Smooth muscle cell (in vitro differentiated cells): ENCODE measurements around the gene C14orf180. TPM values are rescaled to one million over a fixed set of nuclear protein-coding genes. Genes with fewer than 3 reads are reported as not detected.

Experiments used
- DNase-seq: peaks from one replicate; lab custom pipeline; 2025; ENCODE audit not compliant: unreplicated experiment; lab: John Stamatoyannopoulos, UW
- H2AFZ ChIP-seq: fragments of 200-600 bp; sonication (generic); 2 replicates; pipeline ENCODE4 v1.6.0; 2016; ENCODE audit warnings: antibody characterized with exemption, low read depth, mild to moderate bottlenecking
- H3F3A ChIP-seq: fragments of 200-600 bp; sonication (generic); 2 replicates; pipeline ENCODE4 v1.6.0; 2017; ENCODE audit warnings: antibody characterized with exemption, low read depth
- H3K27ac ChIP-seq: fragments of 200-600 bp; sonication (generic); 2 replicates; pipeline ENCODE4 v1.5.1; 2016; ENCODE audit warnings: low read depth, mild to moderate bottlenecking
- H3K27me3 ChIP-seq: fragments of 200-600 bp; sonication (generic); 2 replicates; pipeline ENCODE4 v1.6.1; 2016; ENCODE audit warnings: low read depth, mild to moderate bottlenecking
- H3K36me3 ChIP-seq: fragments of 200-600 bp; sonication (generic); 2 replicates; pipeline ENCODE4 v1.5.1; 2016; ENCODE audit warnings: low read depth
- H3K4me1 ChIP-seq: fragments of 200-600 bp; sonication (generic); 2 replicates; pipeline ENCODE4 v1.5.1; 2016; ENCODE audit warnings: low read depth
- H3K4me2 ChIP-seq: fragments of 200-600 bp; sonication (generic); 2 replicates; pipeline ENCODE4 v1.6.0; 2016; ENCODE audit warnings: mild to moderate bottlenecking
- H3K4me3 ChIP-seq: fragments of 200-600 bp; sonication (generic); 2 replicates; pipeline ENCODE4 v1.5.1; 2016; ENCODE audit warnings: mild to moderate bottlenecking
- H3K79me2 ChIP-seq: fragments of 200-600 bp; sonication (generic); 2 replicates; pipeline ENCODE4 v1.6.0; 2016; ENCODE audit warnings: low read depth, mild to moderate bottlenecking
- H3K9ac ChIP-seq: fragments of 200-600 bp; sonication (generic); 2 replicates; pipeline ENCODE4 v1.6.0; 2016; ENCODE audit warnings: low read depth
- H3K9me3 ChIP-seq: fragments of 200-600 bp; sonication (generic); replicated peaks from 2 replicates; pipeline ENCODE4 v1.5.1; 2016; ENCODE audit warnings: low read depth
- H4K20me1 ChIP-seq: fragments of 200-600 bp; sonication (generic); 2 replicates; pipeline ENCODE4 v1.6.0; 2016; ENCODE audit warnings: low read depth
- WGBS: methylation state at CpG from one replicate; pipeline ENCODE4 v1.1.7; 2016; ENCODE audit warnings: low lambda C conversion rate; 5-methylcytosine and 5-hydroxymethylcytosine counted together
- polyA plus RNA-seq: library from polyadenylated mRNA; unstranded; fragments of >200 nt; fragmentation: Nextera tagmentation; extraction: Ambion mirVana; gene quantifications from 2 replicates; pipeline ENCODE4 v1.2.1, GENCODE V29; 2016
- total RNA-seq: library from RNA; depleted of rRNA; stranded (reverse); fragments of >200 nt; gene quantifications from 2 replicates; pipeline ENCODE4 v1.2.3, GENCODE V29; 2014
- TF ChIP-seq, protein P1 (sequence below): fragments of 200-600 bp; sonication (generic); IDR thresholded peaks from 2 replicates; pipeline ENCODE4 v1.5.1; 2017; ENCODE audit warnings: borderline replicate concordance, mild to moderate bottlenecking, antibody characterized with exemption; ENCODE audit not compliant: insufficient read depth, poor library complexity, severe bottlenecking

Gene C14orf180
- total and polyA plus RNA-seq, 2 experiments from 2014 or later: 0.63 to 1.2 TPM

GRCh38 chr14:104580961-104581360 is 1.4 kb downstream of the C14orf180 start:
- no peak overlapping the region for H3K27ac ChIP-seq
- WGBS: 47% methylated on average over 9 of the region's 9 CpGs
- no peaks in the 10 kb centered on the region for H3K79me2 ChIP-seq
- no peak overlapping the region for H2AFZ ChIP-seq
- TF ChIP-seq, protein P1, sequence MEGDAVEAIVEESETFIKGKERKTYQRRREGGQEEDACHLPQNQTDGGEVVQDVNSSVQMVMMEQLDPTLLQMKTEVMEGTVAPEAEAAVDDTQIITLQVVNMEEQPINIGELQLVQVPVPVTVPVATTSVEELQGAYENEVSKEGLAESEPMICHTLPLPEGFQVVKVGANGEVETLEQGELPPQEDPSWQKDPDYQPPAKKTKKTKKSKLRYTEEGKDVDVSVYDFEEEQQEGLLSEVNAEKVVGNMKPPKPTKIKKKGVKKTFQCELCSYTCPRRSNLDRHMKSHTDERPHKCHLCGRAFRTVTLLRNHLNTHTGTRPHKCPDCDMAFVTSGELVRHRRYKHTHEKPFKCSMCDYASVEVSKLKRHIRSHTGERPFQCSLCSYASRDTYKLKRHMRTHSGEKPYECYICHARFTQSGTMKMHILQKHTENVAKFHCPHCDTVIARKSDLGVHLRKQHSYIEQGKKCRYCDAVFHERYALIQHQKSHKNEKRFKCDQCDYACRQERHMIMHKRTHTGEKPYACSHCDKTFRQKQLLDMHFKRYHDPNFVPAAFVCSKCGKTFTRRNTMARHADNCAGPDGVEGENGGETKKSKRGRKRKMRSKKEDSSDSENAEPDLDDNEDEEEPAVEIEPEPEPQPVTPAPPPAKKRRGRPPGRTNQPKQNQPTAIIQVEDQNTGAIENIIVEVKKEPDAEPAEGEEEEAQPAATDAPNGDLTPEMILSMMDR: no peak
- no peak overlapping the region for H3K4me2 ChIP-seq
- no peak overlapping the region for H3K4me3 ChIP-seq
- no peaks in the 10 kb centered on the region for H4K20me1 ChIP-seq
- H3K9ac ChIP-seq: no peak overlapping the region
- H3K36me3 ChIP-seq: no peaks in the 10 kb centered on the region
- no peaks in the 10 kb centered on the region for H3F3A ChIP-seq
- no peaks in the 10 kb centered on the region for H3K27me3 ChIP-seq
- H3K9me3 ChIP-seq: no peaks in the 10 kb centered on the region
- DNase-seq: no peak
- peaks cover 7% of the 10 kb centered on the region for H3K4me1 ChIP-seq

GRCh38 chr14:104581521-104581920 is 2.0 kb downstream of the C14orf180 start:
- Histone ChIP-seq H3K9ac (no peak overlapping the region), H3K79me2 (no peaks in the 10 kb centered on the region), H3K27ac (no peak overlapping the region), H3K27me3 (no peaks in the 10 kb centered on the region), H3F3A (no peaks in the 10 kb centered on the region), H3K4me2 (peak overlapping the region; percentile 67), H3K4me3 (no peak overlapping the region), H3K36me3 (no peaks in the 10 kb centered on the region), H4K20me1 (no peaks in the 10 kb centered on the region), H3K4me1 (peaks cover 7% of the 10 kb centered on the region), H3K9me3 (no peaks in the 10 kb centered on the region), H2AFZ (no peak overlapping the region)
- no peak for DNase-seq
- 90% methylated on average over 9 of the region's 9 CpGs for WGBS
- TF ChIP-seq, protein P1: no peak

DNA sequence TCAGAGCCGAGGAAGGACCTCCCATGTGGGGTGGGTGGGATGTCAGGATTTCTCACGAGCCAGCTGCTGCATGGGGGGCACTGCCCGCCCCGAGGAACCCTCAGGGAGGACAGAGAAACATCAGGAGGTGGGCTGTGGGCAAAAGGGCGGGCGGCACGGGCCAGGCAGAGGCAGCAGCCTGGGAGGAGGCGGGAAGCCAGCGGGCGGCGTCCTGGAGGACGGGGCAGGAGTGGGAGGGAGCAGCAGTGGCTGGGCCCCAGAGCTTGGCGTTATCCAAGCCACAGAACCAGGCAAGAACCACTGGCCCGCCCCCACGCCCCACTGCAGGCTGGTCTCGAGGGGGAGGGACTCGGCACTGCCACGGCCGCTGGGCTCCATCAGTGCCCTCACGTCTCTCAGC is 2.4 kb downstream of the C14orf180 start:
- no peaks in the 10 kb centered on the region for H3K9me3 ChIP-seq
- no peaks in the 10 kb centered on the region for H4K20me1 ChIP-seq
- TF ChIP-seq, protein P1: no peak
- H3K27me3 ChIP-seq: no peaks in the 10 kb centered on the region
- WGBS: 61% methylated on average over 17 of the region's 20 CpGs
- no peak for DNase-seq
- H3K79me2 ChIP-seq: no peaks in the 10 kb centered on the region
- H3K27ac ChIP-seq: no peak overlapping the region
- no peak overlapping the region for H3K9ac ChIP-seq
- no peak overlapping the region for H3K4me3 ChIP-seq
- peaks cover 7% of the 10 kb centered on the region for H3K4me1 ChIP-seq
- no peaks in the 10 kb centered on the region for H3K36me3 ChIP-seq
- H3F3A ChIP-seq: no peaks in the 10 kb centered on the region
- H3K4me2 ChIP-seq: peak overlapping the region; percentile 67
- H2AFZ ChIP-seq: no peak overlapping the region

DNA sequence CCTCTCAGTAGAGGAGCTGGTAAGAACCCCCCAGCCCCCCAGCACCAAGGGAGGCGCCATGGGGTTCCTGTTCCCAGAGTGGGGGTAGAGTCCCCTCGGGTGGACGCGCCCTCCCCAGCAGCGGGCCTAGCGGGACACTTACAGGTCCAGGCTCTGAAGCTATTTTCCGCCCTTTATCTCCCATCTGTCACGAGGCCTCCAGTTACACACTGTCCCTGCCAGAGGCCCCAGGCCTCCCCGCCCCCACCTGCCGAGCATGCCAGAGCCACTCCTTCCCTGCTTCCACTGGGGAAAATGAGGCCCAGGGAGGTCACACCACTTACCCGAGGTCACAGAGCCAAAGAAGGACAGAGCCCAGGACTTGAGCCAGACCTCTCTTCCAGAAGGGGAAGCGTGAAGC is 3.1 kb downstream of the C14orf180 start:
- H4K20me1 ChIP-seq: no peaks in the 10 kb centered on the region
- H3K27ac ChIP-seq: no peak overlapping the region
- H3K9ac ChIP-seq: no peak overlapping the region
- WGBS: 62% methylated on average over 11 of the region's 12 CpGs
- H3K9me3 ChIP-seq: no peaks in the 10 kb centered on the region
- H3K4me2 ChIP-seq: peak overlapping the region; percentile 67
- DNase-seq: no peak
- no peak overlapping the region for H2AFZ ChIP-seq
- TF ChIP-seq, protein P1: no peak
- no peaks in the 10 kb centered on the region for H3K79me2 ChIP-seq
- no peaks in the 10 kb centered on the region for H3K36me3 ChIP-seq
- H3K4me1 ChIP-seq: peaks cover 7% of the 10 kb centered on the region
- H3K27me3 ChIP-seq: no peaks in the 10 kb centered on the region
- no peak overlapping the region for H3K4me3 ChIP-seq
- H3F3A ChIP-seq: no peaks in the 10 kb centered on the region
